T-helper 17 cell (primary cell): ENCODE results near the gene COLGALT1. TPM values are rescaled to one million over a fixed set of nuclear protein-coding genes. Genes with fewer than 3 reads are reported as not detected.

Experiments
- ATAC-seq: fragments of 150-1000 bp; cut with Tn5 transposase; 2 replicates; pipeline ENCODE4 v1.10.0; 2021; ENCODE audit warnings: mild to moderate bottlenecking, moderate library complexity
- DNase-seq, 3 donors: peaks; one replicate each; pipeline versions ENCODE4 v3.0.0 to v3.0.0-alpha.2; 2020 to 2021
- H3K9me3 ChIP-seq: one replicate; pipeline ENCODE4 v1.7.0; 2013; ENCODE audit warnings: low read length, mild to moderate bottlenecking; ENCODE audit not compliant: control insufficient read depth, poor library complexity, severe bottlenecking
- H3K27ac Mint-ChIP-seq: one replicate; pipeline ENCODE4 v1.8.0; 2022; ENCODE audit warnings: mild to moderate bottlenecking, moderate library complexity, mixed read lengths
- H3K27me3 Mint-ChIP-seq: one replicate; pipeline ENCODE4 v1.8.0; 2022; ENCODE audit warnings: mixed read lengths
- H3K36me3 Mint-ChIP-seq: one replicate; pipeline ENCODE4 v1.8.0; 2022; ENCODE audit warnings: low read depth, mixed read lengths
- H3K4me1 Mint-ChIP-seq: one replicate; pipeline ENCODE4 v1.8.0; 2022; ENCODE audit warnings: mild to moderate bottlenecking, mixed read lengths
- H3K4me3 Mint-ChIP-seq: one replicate; pipeline ENCODE4 v1.8.0; 2022; ENCODE audit warnings: mild to moderate bottlenecking, moderate library complexity, mixed read lengths
- total RNA-seq, 4 donors: library from RNA in 2 of 4; stranded (reverse) in 2 of 4; gene quantifications; one replicate each; pipeline ENCODE4 v1.2.3 and lab custom pipeline; 2022 to 2026

COLGALT1 gene
- total RNA-seq, 2 donors from 2014 or later: 42.1 to 42.4 TPM

- H3K4me3 Mint-ChIP-seq: no peak overlapping the region
- H3K9me3 ChIP-seq: no peaks in the 10 kb centered on the region
- no peaks in the 10 kb centered on the region for H3K27me3 Mint-ChIP-seq
- no peaks in the 10 kb centered on the region for H3K36me3 Mint-ChIP-seq
- H3K27ac Mint-ChIP-seq: no peak overlapping the region
- no peak for ATAC-seq
- H3K4me1 Mint-ChIP-seq: no peaks in the 10 kb centered on the region
- no peak for DNase-seq
Observed at GRCh38 chr19:17629760-17630159, 74.3 kb downstream of the COLGALT1 start.

- H3K9me3 ChIP-seq: no peaks in the 10 kb centered on the region
- Mint-ChIP-seq H3K27me3 (no peaks in the 10 kb centered on the region), H3K36me3 (no peaks in the 10 kb centered on the region), H3K4me1 (no peaks in the 10 kb centered on the region), H3K4me3 (no peak overlapping the region), H3K27ac (no peak overlapping the region)
- DNase-seq: no peak
- no peak for ATAC-seq
Observed at GRCh38 chr19:17632577-17632976, 77.1 kb downstream of the COLGALT1 start.

Other genes starting within 250 kb of the COLGALT1 start
- gene MRPL34, start 249.8 kb upstream of the COLGALT1 start, total RNA-seq: 10 to 100 TPM; 47.0 to 47.1 TPM
- 10 to 100 TPM; 40.3 to 50.3 TPM for gene DDA1, start 246.1 kb upstream of the COLGALT1 start, total RNA-seq
- 10 to 100 TPM; 15.9 to 17.7 TPM for gene ANO8, start 220.8 kb upstream of the COLGALT1 start, total RNA-seq
- 10 to 100 TPM; 27.5 to 33.3 TPM for gene GTPBP3, start 218.1 kb upstream of the COLGALT1 start, total RNA-seq
- gene PLVAP, start 178.3 kb upstream of the COLGALT1 start, total RNA-seq: not detected
- gene CCDC194, start 161.5 kb upstream of the COLGALT1 start, total RNA-seq: under 1 TPM in 1 of 2 donors, not detected in 1; 0.44 TPM
- 10 to 100 TPM; 36.7 to 38.1 TPM for gene BST2, start 150.0 kb upstream of the COLGALT1 start, total RNA-seq
- 10 to 100 TPM; 17.9 to 20.3 TPM for gene MVB12A, start 135.6 kb upstream of the COLGALT1 start, total RNA-seq
- gene TMEM221, start 107.0 kb upstream of the COLGALT1 start, total RNA-seq: not detected
- gene NXNL1, start 94.7 kb upstream of the COLGALT1 start, total RNA-seq: not detected
- gene SLC27A1, start 85.1 kb upstream of the COLGALT1 start, total RNA-seq: 1 to 10 TPM; 5.8 to 7.1 TPM
- gene PGLS, start 44.0 kb upstream of the COLGALT1 start, total RNA-seq: 10 to 100 TPM; 48.6 to 53.7 TPM
- gene UNC13A, start 132.7 kb downstream of the COLGALT1 start, total RNA-seq: not detected
- gene MAP1S, start 163.8 kb downstream of the COLGALT1 start, total RNA-seq: 10 to 100 TPM; 34.6 to 36.0 TPM
- 10 to 100 TPM; 69.2 to 71.9 TPM for gene FCHO1, start 195.8 kb downstream of the COLGALT1 start, total RNA-seq
- gene B3GNT3, start 239.5 kb downstream of the COLGALT1 start, total RNA-seq: under 1 TPM; 0.52 to 0.94 TPM